Posterior cingulate gyrus (tissue), 11 donors: ENCODE measurements around the gene STX1A.
A peak's percentile ranks its signal among the peaks of the same experiment; 100 is the strongest.
"Not testable (repeated sequence)": the region's sequence is repeated elsewhere in the genome, so short reads cannot be mapped to it uniquely, and the experiment has no call there.

ENCODE experiments used
- DNase-seq, 10 donors: peaks; one replicate each; pipeline versions ENCODE4 v3.0.0 to v3.0.0-alpha.2; 2020 to 2021; ENCODE audit warnings: mixed read lengths in 3 of 10
- intact Hi-C: fragments of 100-400 bp; cut with DNase I; formaldehyde crosslinking; loops from one replicate; pipeline ENCODE4 v1.15.1; 2023

The STX1A gene

DNA sequence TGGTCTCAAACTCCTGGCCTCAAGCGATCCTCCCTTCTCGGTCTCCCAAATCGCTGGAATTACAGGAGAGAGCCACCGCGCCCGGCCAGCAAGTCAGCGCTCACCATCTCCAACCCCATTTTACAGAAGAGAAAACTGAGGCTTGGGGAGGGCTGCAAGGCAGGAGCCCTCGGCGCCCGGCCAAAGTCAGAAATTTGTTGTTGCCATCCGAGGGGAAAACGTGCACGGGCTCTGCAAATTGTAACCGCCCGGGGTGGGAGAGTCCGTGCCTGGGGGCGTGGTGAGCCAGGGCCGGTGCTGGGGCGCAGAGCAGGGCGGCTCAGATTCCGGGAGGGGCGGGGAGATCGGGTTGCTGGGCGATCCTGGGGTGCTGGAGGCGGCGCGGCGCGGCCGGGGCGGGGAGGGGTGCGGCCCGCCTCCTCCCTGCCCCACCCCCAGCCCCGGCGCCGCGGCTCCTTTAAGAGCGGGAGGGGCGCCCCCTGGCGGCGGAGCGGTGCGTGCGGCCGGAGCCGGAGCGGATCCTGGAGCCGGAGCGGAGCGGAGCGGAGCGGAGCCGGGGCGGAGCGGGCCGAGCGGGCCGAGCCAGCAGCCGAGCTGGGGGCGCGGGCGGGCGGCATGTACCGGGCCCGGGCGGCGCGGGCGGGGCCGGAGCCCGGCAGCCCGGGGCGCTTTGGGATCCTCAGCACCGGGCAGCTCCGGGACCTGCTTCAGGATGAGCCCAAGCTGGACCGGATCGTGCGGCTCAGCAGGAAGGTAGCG is 51.9 kb downstream of the STX1A start, which contains the start of gene VPS37D:
VPS37D (plus strand) TSS at position 488 of the 759 bp plus-strand sequence; CDS start at position 616, 128 bp downstream.
- intact Hi-C loops: loop anchor here (5.0 to 10.0 kb wide), 3 partner anchors 40 to 63 kb away; no protein-coding TSS in a partner anchor
- DNase-seq: peak; percentile 73 to 98 (median 88)

DNA sequence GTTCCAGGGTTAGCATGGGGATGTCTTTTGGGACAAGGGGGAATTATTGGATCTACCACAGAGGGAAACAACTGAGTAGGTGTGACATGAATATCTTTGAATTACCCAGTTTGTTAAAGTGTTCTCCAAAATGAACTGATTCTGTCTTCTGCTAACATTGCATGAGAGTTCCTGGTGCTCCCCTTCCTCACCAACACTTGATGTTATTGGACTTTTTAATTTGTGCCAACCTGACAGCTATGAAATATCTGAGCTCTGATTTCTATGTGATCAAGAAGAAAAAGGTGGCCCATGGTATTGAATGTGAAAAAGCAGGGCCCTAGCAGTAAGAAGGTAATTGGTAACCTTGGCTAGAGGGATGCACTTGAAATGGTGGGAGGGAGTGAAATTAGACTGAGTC is 56.4 kb downstream of the STX1A start:
- intact Hi-C loops: loop anchor here (10.0 kb wide), 1 partner anchor 58 kb away; no protein-coding TSS in a partner anchor
- no peak for DNase-seq

- intact Hi-C loops: loop anchor here (10.0 kb wide), 1 partner anchor 56 kb away; no protein-coding TSS in a partner anchor
- DNase-seq: not testable (repeated sequence)
These were observed 58.9 kb downstream of the STX1A start for GRCh38 chr7:73660594-73660993.

GRCh38 chr7:73659983-73660382 is 59.5 kb downstream of the STX1A start:
- intact Hi-C loops: loop anchor here (10.0 kb wide), 1 partner anchor 55 kb away; no protein-coding TSS in a partner anchor
- DNase-seq: no peak

DNA sequence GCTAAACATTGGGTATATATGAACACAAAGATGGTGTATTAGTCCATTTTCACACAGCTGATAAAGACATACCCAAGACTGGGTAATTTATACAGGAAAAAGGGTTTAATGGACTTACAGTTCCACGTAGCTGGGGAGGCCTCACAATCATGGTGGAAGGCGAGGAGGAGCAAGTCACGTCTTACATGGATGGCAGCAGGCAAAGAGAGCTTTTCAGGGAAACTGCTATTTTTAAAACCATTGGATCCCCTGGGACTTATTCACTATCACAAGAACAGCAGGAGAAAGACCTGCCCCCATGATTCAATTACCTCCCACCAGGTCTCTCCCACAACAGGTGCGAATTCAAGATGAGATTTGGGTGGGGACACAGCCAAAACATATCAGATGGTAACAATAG is 64.2 kb downstream of the STX1A start:
- intact Hi-C loops, DNase-seq: not testable (repeated sequence)

- intact Hi-C loops: no loop called here
- peak in 1 of 10 donors; percentile 54 for DNase-seq
These were observed 66.9 kb downstream of the STX1A start for GRCh38 chr7:73652541-73652949.

DNA sequence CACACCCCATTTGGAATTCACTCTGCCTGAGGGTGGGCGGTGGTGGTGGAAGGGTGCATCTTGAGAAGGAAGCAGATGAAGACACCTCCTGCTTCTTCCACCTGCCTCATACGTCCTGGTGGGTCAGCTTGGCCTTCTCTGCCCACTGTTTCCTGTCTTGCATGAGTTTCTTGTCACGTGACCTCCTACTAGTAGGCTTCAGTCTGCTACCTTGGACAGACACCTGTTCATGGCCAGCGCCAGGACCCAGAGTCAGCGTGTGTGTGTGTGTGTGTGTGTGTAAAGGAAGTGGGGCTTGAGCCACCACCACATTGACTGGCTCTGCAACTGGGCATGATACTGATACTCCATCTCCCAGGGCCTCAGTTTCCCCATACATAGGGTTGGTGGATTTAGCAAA is 68.9 kb downstream of the STX1A start:
- DNase-seq: peak in 1 of 10 donors; percentile 27
- intact Hi-C loops: no loop called here

DNA sequence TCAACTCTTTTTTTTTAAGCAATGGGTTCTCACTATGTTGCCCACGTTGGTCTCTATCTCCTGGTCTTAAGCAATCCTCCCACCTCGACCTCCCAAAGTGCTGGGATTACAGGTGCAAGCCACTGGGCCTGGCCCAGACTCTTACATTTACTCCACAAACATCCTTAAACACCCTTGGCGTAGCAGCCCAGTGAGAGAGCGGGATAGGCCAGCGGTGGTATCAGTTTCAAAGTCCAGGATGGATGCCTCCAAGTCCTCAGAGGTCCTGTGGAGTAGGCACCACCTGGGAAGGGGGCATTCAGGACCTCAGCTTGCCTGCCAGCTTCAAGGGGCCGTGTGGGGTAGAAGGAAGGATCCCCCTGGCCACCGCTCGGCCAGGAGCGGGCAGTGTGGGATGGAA is 69.9 kb downstream of the STX1A start:
- DNase-seq: no peak
- intact Hi-C loops: no loop called here
